ENCODE data around the gene IFT43. TPM values are rescaled to one million over a fixed set of nuclear protein-coding genes. Genes with fewer than 3 reads are reported as not detected.
A peak's percentile ranks its signal among the peaks of the same experiment; 100 is the strongest.
"Not testable (repeated sequence)": the region's sequence is repeated elsewhere in the genome, so short reads cannot be mapped to it uniquely, and the experiment has no call there.

Gene IFT43
- total RNA-seq, 1 experiment from 2014 or later: 54.9 TPM

- H3K36me3 ChIP-seq: no peaks in the 10 kb centered on the region; the same call in 1 of the 2 replicates
- DNase-seq: no peak
- H3K9me3 ChIP-seq: no peaks in the 10 kb centered on the region
- H3K4me3 ChIP-seq: no peak overlapping the region
- H3K27me3 ChIP-seq: no peaks in the 10 kb centered on the region
Measured at GRCh38 chr14:75995372-75996041, 9.9 kb downstream of the IFT43 start.

- no peaks in the 10 kb centered on the region; the same call in 1 of the 2 replicates for H3K36me3 ChIP-seq
- no peak overlapping the region for H3K4me3 ChIP-seq
- DNase-seq: no peak
- no peaks in the 10 kb centered on the region for H3K9me3 ChIP-seq
- H3K27me3 ChIP-seq: no peaks in the 10 kb centered on the region
Measured at GRCh38 chr14:75996488-75996887, 10.9 kb downstream of the IFT43 start.

- no peaks in the 10 kb centered on the region; the same call in 1 of the 2 replicates for H3K36me3 ChIP-seq
- no peak overlapping the region for H3K4me3 ChIP-seq
- no peaks in the 10 kb centered on the region; the same call in 1 of the 2 replicates for H3K9me3 ChIP-seq
- DNase-seq: no peak
- H3K27me3 ChIP-seq: no peaks in the 10 kb centered on the region
Measured at GRCh38 chr14:75999511-76000190, 14.1 kb downstream of the IFT43 start.

- no peaks in the 10 kb centered on the region for H3K27me3 ChIP-seq
- H3K4me3 ChIP-seq: no peak overlapping the region
- H3K36me3 ChIP-seq: peaks cover 3% of the 10 kb centered on the region
- no peak for DNase-seq
- no peaks in the 10 kb centered on the region; the same call in 1 of the 2 replicates for H3K9me3 ChIP-seq
Measured at GRCh38 chr14:76002383-76002782, 16.8 kb downstream of the IFT43 start.

GRCh38 chr14:76006253-76006652 lies 20.7 kb downstream of the IFT43 start:
- DNase-seq: no peak
- Histone ChIP-seq H3K36me3 (peaks cover 3% of the 10 kb centered on the region), H3K9me3 (no peaks in the 10 kb centered on the region; the same call in 1 of the 2 replicates), H3K27me3 (no peaks in the 10 kb centered on the region), H3K4me3 (no peak overlapping the region)

GRCh38 chr14:76007379-76007778 lies 21.8 kb downstream of the IFT43 start:
- Histone ChIP-seq H3K9me3 (no peaks in the 10 kb centered on the region; the same call in 1 of the 2 replicates), H3K4me3 (no peak overlapping the region), H3K27me3 (no peaks in the 10 kb centered on the region), H3K36me3 (peaks cover 3% of the 10 kb centered on the region)
- no peak for DNase-seq

- H3K27me3 ChIP-seq: no peaks in the 10 kb centered on the region
- no peaks in the 10 kb centered on the region; the same call in 1 of the 2 replicates for H3K9me3 ChIP-seq
- peak; percentile 23 for DNase-seq
- H3K4me3 ChIP-seq: no peak overlapping the region
- peaks cover 3% of the 10 kb centered on the region for H3K36me3 ChIP-seq
Measured at GRCh38 chr14:76007852-76008251, 22.3 kb downstream of the IFT43 start.

GRCh38 chr14:76009627-76010026 lies 24.1 kb downstream of the IFT43 start:
- H3K9me3 ChIP-seq, H3K27me3 ChIP-seq, DNase-seq, H3K36me3 ChIP-seq, H3K4me3 ChIP-seq: not testable (repeated sequence)

- Histone ChIP-seq H3K9me3 (no peaks in the 10 kb centered on the region), H3K36me3 (no peaks in the 10 kb centered on the region), H3K4me3 (no peak overlapping the region), H3K27me3 (no peaks in the 10 kb centered on the region)
- no peak for DNase-seq
Measured at GRCh38 chr14:76011930-76012329, 26.4 kb downstream of the IFT43 start.

- H3K27me3 ChIP-seq: no peaks in the 10 kb centered on the region
- DNase-seq: no peak
- H3K4me3 ChIP-seq: no peak overlapping the region
- H3K9me3 ChIP-seq: no peaks in the 10 kb centered on the region
- no peaks in the 10 kb centered on the region for H3K36me3 ChIP-seq
Measured at GRCh38 chr14:76012354-76012753, 26.8 kb downstream of the IFT43 start.

- Histone ChIP-seq H3K27me3 (no peaks in the 10 kb centered on the region), H3K36me3 (no peaks in the 10 kb centered on the region), H3K4me3 (no peak overlapping the region), H3K9me3 (no peaks in the 10 kb centered on the region; the same call in 1 of the 2 replicates)
- no peak for DNase-seq
Measured at GRCh38 chr14:76015191-76015590, 29.6 kb downstream of the IFT43 start.

GRCh38 chr14:76015668-76016067 lies 30.1 kb downstream of the IFT43 start:
- DNase-seq: no peak
- no peaks in the 10 kb centered on the region for H3K36me3 ChIP-seq
- no peak overlapping the region for H3K4me3 ChIP-seq
- H3K27me3 ChIP-seq: no peaks in the 10 kb centered on the region
- H3K9me3 ChIP-seq: no peaks in the 10 kb centered on the region; the same call in 1 of the 2 replicates

GRCh38 chr14:76019676-76020075 lies 34.1 kb downstream of the IFT43 start:
- H3K9me3 ChIP-seq: no peaks in the 10 kb centered on the region; the same call in 1 of the 2 replicates
- H3K4me3 ChIP-seq: no peak overlapping the region
- no peaks in the 10 kb centered on the region for H3K27me3 ChIP-seq
- no peak for DNase-seq
- no peaks in the 10 kb centered on the region for H3K36me3 ChIP-seq

GRCh38 chr14:76022991-76023390 lies 37.4 kb downstream of the IFT43 start:
- Histone ChIP-seq H3K9me3 (no peaks in the 10 kb centered on the region; the same call in 1 of the 2 replicates), H3K36me3 (no peaks in the 10 kb centered on the region), H3K27me3 (no peaks in the 10 kb centered on the region), H3K4me3 (no peak overlapping the region)
- DNase-seq: no peak

- no peak for DNase-seq
- Histone ChIP-seq H3K9me3 (no peaks in the 10 kb centered on the region; the same call in 1 of the 2 replicates), H3K4me3 (no peak overlapping the region)
Measured at GRCh38 chr14:76023757-76024156, 38.2 kb downstream of the IFT43 start.

GRCh38 chr14:76024211-76024907 lies 38.8 kb downstream of the IFT43 start:
- Histone ChIP-seq H3K4me3 (no peak overlapping the region), H3K9me3 (no peaks in the 10 kb centered on the region; the same call in 1 of the 2 replicates), H3K36me3 (no peaks in the 10 kb centered on the region), H3K27me3 (no peaks in the 10 kb centered on the region)
- DNase-seq: no peak

More at GRCh38 chr14:76023757-76024156, 38.2 kb downstream of the IFT43 start:
- H3K27me3 ChIP-seq: no peaks in the 10 kb centered on the region
- H3K36me3 ChIP-seq: no peaks in the 10 kb centered on the region

GRCh38 chr14:76034566-76034965 lies 49.0 kb downstream of the IFT43 start:
- Histone ChIP-seq H3K9me3 (no peaks in the 10 kb centered on the region), H3K36me3 (no peaks in the 10 kb centered on the region), H3K4me3 (no peak overlapping the region), H3K27me3 (no peaks in the 10 kb centered on the region)
- no peak for DNase-seq
